ENCODE results near the gene RERE. TPM values are rescaled to one million over a fixed set of nuclear protein-coding genes. Genes with fewer than 3 reads are reported as not detected.

Gene RERE
- total RNA-seq, 2 experiments from 2014 or later, result 73.1 to 211 TPM

DNA sequence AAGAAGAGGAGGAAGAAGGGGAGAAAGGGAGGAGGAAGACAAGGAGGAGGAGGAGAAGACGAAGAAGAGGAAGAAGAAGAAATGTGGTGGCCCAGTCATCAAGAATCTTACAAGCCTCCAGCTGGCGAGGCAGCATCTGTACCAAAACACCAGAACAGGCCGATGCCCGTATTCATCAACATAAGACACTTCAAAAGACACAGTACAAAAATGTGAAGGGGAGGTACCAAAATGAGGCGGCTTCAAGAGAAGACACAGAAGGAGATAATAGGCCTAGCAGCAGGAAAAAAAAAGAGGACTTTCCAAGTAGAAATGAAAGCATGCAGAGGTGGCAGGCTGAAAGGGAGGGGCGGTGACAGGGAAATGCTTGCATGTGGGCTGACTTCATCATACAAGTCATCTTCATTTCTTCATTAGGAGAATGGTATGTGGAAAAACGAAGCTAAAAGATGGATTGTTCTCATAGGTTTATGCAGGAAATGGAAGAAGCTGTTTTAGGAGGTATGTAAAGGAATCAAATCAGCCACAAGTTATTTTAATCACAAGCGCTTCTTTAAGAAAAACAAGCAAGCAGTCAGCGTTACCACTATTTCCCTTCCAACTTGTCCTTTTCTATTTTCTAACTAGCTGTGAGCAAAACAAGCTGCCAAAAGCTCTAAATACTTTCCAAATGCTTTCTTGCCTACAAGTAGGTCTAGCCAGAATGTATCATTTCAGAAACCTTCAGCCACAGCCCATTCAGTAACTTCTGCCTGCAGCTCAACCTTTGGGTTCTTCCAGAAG lies 307.2 kb downstream of the RERE start:
- Histone ChIP-seq H3K27ac (ENCODE audit: low read depth, low read length, poor library complexity, severe bottlenecking) (peak overlapping the region; percentile 88), H3K4me1 (ENCODE audit: insufficient read depth, low read length, poor library complexity, severe bottlenecking) (peaks cover 84% of the 10 kb centered on the region), H3K4me2 (ENCODE audit: low read length) (peak overlapping the region; percentile 94), H4K20me1 (ENCODE audit: insufficient read depth, low read length) (no peaks in the 10 kb centered on the region), H3K4me3 (ENCODE audit: low read depth, low read length, poor library complexity, severe bottlenecking) (peak overlapping the region; percentile 53), H3K79me2 (ENCODE audit: insufficient read depth, low read depth, low read length) (peaks cover 84% of the 10 kb centered on the region), H3K9me3 (ENCODE audit: low read length) (no peaks in the 10 kb centered on the region), H2AFZ (ENCODE audit: low read length) (peak overlapping the region; percentile 3; the same call in 1 of the 2 replicates), H3K9me2 (ENCODE audit: insufficient read depth, low read length) (no peaks in the 10 kb centered on the region), H3K36me3 (ENCODE audit: insufficient read depth, low read length) (peaks cover 47% of the 10 kb centered on the region)
- peak; percentile 68 for DNase-seq (ENCODE audit: low spot score)
- ChIA-PET POLR2A (interaction anchor here (0.6 to 3.1 kb wide), 16 partner anchors 11 to 554 kb away, joined by 3 to 40 read pairs (median 4); no protein-coding TSS in a partner anchor), CTCF (ENCODE audit: unreplicated experiment) (interaction anchor here (0.5 to 1.4 kb wide), 2 partner anchors 23 to 280 kb away, joined by 3 to 4 read pairs; no protein-coding TSS in a partner anchor)
- no TSS peak for BruUV-seq (replicated peaks)
- intact Hi-C loops (cut with micrococcal nuclease; ENCODE audit: unreplicated experiment), result no loop called here
- TF ChIP-seq, protein P1, sequence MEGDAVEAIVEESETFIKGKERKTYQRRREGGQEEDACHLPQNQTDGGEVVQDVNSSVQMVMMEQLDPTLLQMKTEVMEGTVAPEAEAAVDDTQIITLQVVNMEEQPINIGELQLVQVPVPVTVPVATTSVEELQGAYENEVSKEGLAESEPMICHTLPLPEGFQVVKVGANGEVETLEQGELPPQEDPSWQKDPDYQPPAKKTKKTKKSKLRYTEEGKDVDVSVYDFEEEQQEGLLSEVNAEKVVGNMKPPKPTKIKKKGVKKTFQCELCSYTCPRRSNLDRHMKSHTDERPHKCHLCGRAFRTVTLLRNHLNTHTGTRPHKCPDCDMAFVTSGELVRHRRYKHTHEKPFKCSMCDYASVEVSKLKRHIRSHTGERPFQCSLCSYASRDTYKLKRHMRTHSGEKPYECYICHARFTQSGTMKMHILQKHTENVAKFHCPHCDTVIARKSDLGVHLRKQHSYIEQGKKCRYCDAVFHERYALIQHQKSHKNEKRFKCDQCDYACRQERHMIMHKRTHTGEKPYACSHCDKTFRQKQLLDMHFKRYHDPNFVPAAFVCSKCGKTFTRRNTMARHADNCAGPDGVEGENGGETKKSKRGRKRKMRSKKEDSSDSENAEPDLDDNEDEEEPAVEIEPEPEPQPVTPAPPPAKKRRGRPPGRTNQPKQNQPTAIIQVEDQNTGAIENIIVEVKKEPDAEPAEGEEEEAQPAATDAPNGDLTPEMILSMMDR (conservative IDR thresholded peaks at IDR 0.05; ENCODE audit: low read length), result no peak

DNA sequence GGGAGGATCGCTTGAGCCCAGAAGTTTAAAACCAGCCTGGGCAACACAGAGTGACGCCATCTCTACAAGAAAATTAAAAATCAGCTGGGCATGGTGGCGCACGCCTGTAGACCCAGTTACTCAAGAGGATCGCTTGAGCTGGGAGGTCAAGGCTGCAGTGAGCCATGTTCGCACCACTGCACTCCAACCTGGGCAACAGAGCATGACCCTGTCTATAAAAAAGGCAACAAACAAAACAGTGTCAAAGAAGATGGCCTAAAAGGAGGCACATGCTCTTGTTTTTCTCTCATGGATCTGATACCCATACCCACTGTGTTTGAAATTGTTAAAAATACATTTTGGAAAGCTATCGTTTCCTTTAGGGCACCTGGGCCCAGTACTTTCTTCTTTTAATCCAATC lies 307.9 kb downstream of the RERE start:
- H3K27ac ChIP-seq (ENCODE audit: low read depth, low read length, poor library complexity, severe bottlenecking), result peak overlapping the region; percentile 88
- H3K79me2 ChIP-seq (ENCODE audit: insufficient read depth, low read depth, low read length), result peaks cover 84% of the 10 kb centered on the region
- H3K4me1 ChIP-seq (ENCODE audit: insufficient read depth, low read length, poor library complexity, severe bottlenecking), result peaks cover 78% of the 10 kb centered on the region
- TF ChIP-seq, protein P1 (conservative IDR thresholded peaks at IDR 0.05; ENCODE audit: low read length), result no peak
- no peak for TF ChIP-seq EZH2phosphoT487 (IDR thresholded peaks at IDR 0.05; ENCODE audit: borderline replicate concordance, low read depth, low read length)
- H3K4me3 ChIP-seq (ENCODE audit: low read depth, low read length, poor library complexity, severe bottlenecking), result peak overlapping the region; percentile 53
- H4K20me1 ChIP-seq (ENCODE audit: insufficient read depth, low read length), result no peaks in the 10 kb centered on the region
- peak overlapping the region; percentile 94 for H3K4me2 ChIP-seq (ENCODE audit: low read length)
- no peak overlapping the region for H2AFZ ChIP-seq (ENCODE audit: low read length)
- H3K9me3 ChIP-seq (ENCODE audit: low read length), result no peaks in the 10 kb centered on the region
- no TSS peak for BruUV-seq (replicated peaks)
- POLR2A ChIA-PET, result interaction anchor here (0.6 to 3.1 kb wide), 10 partner anchors 10 to 317 kb away, joined by 3 to 40 read pairs (median 5); no protein-coding TSS in a partner anchor
- no peak for DNase-seq (ENCODE audit: low spot score)
- peaks cover 53% of the 10 kb centered on the region for H3K36me3 ChIP-seq (ENCODE audit: insufficient read depth, low read length)
- intact Hi-C loops (cut with micrococcal nuclease; ENCODE audit: unreplicated experiment), result no loop called here
- CTCF ChIA-PET (ENCODE audit: unreplicated experiment), result no interaction called here
- no peaks in the 10 kb centered on the region for H3K9me2 ChIP-seq (ENCODE audit: insufficient read depth, low read length)

Measured in OCI-LY7 (cell line).